Inferior parietal cortex (tissue), 1 donor: ENCODE results near the gene MTMR2.

Source experiments
- DNase-seq: peaks from one replicate; pipeline ENCODE4 v3.0.0-alpha.2; 2016; ENCODE audit errors: extremely low spot score

Gene MTMR2

DNA sequence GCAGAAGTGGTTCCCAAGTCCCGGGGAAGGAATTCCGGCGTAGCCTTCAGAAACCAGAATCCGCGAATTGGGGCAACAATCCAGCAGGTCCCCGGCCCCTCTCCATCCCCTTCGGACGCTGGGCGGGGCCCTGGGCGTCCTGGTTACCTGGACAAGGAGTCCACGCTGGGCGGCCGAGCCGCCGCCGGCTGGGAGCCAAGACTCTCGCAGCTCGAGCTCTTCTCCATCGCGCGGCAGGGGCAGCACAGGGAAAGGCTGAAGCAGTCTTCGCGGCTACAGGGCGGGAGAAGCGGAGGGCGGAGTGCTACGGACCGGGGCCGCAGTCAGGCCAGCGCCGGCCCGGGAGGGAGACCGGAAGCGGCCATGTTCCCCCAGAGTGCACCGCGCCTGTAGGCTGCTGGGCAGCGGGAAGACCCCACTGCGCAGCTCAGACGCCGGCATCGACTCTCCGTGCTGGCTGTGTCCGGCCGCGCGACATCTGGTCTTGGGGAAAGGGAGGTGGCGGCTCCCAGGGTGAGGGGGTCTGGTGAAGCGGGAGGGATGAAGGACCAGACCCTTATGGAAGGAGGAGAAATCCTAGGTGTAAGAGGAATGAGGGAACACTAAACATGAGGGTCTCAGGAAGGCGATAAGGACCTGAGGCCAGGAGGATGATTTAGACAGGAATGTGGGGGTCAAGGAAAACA lies at the start of gene MTMR2:
Gene MTMR2 (minus strand): TSS at position 380 of the 686 bp plus-strand sequence. CDS start 153 bp downstream, at position 227.
- peak; percentile 80 for DNase-seq

- DNase-seq: no peak
These were observed 48.2 kb upstream of the MTMR2 start for GRCh38 chr11:95972060-95972459.

DNA sequence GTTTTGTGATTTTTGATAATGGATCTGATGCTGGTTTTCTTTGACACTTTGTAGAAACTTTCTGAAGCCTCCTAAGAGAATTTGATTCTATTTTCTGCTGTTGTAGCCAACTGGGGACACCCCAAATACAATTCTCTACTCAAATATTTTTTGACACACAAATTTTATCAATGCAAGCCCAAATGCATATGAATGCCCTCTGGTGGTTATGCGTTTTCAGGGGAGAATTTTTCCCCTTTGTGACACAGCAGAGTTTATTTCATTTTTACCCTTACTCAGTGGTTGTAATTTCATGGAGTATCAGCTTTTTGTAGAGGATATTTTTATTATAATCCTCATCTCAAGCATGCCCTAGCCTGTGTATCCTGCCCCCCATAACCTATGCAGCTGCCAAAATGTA lies 44.7 kb upstream of the MTMR2 start:
- DNase-seq: peak; percentile 22

GRCh38 chr11:95964281-95964680 lies 40.4 kb upstream of the MTMR2 start:
- DNase-seq: no peak

- no peak for DNase-seq
These were observed 37.9 kb upstream of the MTMR2 start for GRCh38 chr11:95961758-95962157.

- DNase-seq: no peak
These were observed 27.0 kb upstream of the MTMR2 start for GRCh38 chr11:95950905-95951304.

DNA sequence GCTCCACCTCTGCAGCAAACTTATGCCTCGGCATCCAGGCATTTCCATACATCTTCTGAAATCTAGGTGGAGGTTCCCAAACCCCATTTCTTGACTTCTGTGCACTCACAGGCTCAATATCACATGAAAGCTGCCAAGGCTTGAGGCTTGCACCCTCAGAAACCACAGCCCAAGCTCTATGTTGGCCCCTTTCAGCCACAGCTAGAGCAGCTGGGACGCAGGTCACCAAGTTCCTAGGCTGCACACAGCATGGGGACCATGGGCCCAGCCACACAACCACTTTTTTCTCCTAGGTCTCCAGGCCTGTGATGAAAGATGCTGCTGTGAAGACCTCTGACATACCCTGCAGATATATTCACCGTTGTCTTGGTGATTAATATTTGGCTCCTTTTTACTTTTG lies 24.7 kb upstream of the MTMR2 start:
- DNase-seq: no peak

- no peak for DNase-seq
These were observed 20.7 kb upstream of the MTMR2 start for GRCh38 chr11:95944623-95945022.

GRCh38 chr11:95943546-95943945 lies 19.6 kb upstream of the MTMR2 start:
- DNase-seq: no peak

- DNase-seq: no peak
These were observed 15.2 kb upstream of the MTMR2 start for GRCh38 chr11:95939091-95939490.

DNA sequence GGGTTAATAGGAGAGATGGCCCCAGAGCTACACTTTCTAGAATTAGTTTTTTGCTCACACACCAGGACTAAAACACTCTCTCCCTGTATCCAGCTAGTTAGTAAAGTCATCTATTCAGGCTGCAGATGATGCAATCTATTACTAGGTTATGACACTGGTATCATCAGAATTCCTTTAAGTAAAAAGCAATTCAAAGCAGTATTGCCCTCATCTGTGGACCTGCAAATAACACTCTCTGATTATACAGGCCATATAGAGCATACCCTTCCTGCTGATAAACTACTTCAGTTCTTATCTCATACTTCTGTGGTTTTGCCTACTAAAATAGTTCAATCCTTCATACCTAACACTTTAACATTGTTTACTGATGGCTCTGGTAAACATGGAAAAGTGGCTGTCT lies 13.5 kb upstream of the MTMR2 start:
- DNase-seq: no peak

DNA sequence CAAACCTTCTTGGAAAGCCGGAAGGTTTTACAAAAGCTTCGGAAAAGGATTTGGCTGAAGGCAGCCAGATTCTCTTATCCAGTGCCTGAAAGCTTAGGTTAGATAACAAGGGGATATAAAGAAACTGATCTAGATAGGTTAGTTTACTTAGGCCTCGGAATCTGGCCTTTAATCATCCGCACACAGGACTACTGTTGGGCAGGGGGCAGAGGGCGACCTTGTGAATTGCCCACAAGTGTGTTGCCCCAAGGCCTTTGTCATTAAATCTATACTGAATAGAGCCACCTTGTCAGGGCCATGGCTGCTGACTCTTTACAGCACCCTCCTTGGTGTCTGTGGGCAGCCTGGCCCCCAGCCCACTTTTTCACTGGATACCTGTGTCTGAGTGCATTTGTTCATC lies 9.7 kb upstream of the MTMR2 start:
- DNase-seq: no peak

- DNase-seq: no peak
These were observed 8.0 kb upstream of the MTMR2 start for GRCh38 chr11:95931916-95932315.

DNA sequence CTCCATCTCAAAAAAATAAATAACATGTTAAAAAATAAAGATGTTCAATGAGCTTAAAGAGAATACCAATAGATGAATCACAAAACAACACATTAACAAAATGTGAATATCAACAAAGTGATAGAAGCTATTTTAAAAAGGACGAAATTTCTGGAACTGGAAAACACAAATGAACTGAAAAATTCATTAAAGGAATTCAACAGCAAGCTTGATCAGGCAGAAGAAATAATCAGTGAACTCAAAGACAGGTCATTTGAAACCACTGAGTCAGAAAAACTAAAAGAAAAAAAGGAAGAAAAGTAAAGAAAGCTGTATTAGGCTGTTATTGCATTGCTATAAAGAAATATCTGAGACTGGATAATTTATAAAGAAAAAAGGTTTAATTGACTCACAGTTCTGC lies 7.0 kb upstream of the MTMR2 start:
- no peak for DNase-seq

DNA sequence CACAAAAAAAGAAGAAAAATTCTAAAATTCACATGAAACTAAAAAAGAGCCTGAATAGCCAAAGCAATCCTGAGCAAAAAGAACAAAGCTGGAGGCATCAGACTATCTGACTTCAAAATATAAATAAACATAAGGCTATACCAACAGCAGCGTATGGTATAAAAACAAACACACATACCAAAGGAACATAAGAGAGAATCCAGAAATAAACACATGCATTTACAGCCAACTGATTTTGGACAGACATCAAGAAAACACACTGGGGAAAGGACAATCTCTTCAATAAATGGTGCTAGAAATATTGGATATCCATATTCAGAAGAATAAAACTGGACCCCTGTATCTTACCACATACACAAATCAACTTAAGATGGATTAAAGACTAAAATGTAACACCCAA lies 2.8 kb upstream of the MTMR2 start:
- no peak for DNase-seq

GRCh38 chr11:95925011-95925410 lies 1.1 kb upstream of the MTMR2 start:
- DNase-seq: no peak

- no peak for DNase-seq
These were observed 480 bp upstream of the MTMR2 start for GRCh38 chr11:95924414-95924760.

GRCh38 chr11:95923439-95923727 lies 524 bp downstream of the MTMR2 start:
- DNase-seq: peak; percentile 65

GRCh38 chr11:95922536-95923438 lies 1.1 kb downstream of the MTMR2 start:
- DNase-seq: no peak

DNA sequence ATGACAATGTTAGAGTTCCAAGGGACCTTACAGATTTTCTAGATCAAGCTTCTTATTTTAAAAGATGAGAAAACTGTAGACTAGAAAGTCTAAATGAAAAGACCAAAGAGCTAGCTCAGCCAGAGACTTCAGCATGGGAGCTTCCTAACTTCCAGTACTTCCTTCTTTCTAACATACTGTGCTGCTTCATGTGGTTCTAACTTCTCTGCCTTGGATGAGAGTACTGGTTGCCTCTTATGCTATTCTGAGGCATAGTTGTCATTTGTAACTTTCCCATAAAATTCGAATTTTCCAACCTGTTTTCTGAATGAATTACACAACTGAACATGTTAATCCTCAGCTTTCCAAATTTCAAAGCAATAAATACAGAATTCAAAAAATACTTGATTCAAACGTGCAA lies 1.8 kb downstream of the MTMR2 start:
- no peak for DNase-seq

DNA sequence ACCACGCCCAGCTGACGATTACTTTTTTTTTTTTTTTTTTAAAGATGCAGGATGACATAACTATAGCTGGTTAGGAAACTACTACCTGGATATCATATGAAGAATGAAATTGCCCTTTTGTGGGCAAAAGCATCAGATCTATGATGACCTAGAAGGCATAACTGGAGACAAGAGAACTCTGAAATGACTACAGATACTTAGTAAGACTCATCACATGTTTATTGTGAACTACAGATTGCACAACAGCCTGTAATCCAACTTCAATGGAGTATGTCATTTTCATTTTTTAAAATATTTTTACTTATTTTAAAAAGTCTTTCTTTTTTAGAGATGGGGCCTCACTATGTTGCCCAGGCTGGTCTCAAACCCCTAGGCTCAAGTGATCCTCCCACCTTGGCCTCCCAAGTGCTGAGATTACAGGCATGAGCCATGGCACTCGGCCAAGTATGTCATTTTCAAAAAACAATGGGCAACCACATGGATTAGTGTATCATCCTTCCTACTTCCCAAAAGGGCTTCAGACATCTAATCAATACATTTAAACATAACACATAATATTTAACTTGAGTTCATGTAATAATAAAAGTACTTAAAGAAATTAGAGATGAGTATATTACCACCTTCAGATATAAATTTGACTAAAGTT lies 3.3 kb downstream of the MTMR2 start:
- DNase-seq: no peak

GRCh38 chr11:95919514-95919913 lies 4.4 kb downstream of the MTMR2 start:
- DNase-seq: no peak

- DNase-seq: no peak
These were observed 5.2 kb downstream of the MTMR2 start for GRCh38 chr11:95918720-95919119.
